Lower leg skin (tissue), 3 donors: ENCODE measurements around the gene IMPDH1.

Experiments used
- CTCF ChIP-seq, 3 donors: fragments of 450-650 bp; IDR thresholded peaks; one replicate each; pipeline ENCODE4 v1.5.1; 2016; ENCODE audit warnings: antibody characterized with exemption in 3 of 3, mild to moderate bottlenecking in 3 of 3, moderate library complexity in 2 of 3
- POLR2A ChIP-seq, 2 donors: fragments of 450-650 bp; IDR thresholded peaks; one replicate each; pipeline ENCODE4 v1.6.1; 2016 to 2017; ENCODE audit warnings: antibody characterized with exemption in 2 of 2, mild to moderate bottlenecking in 1 of 2, moderate library complexity in 1 of 2

GRCh38 chr7:128452552-128452951 lies 42.8 kb upstream of the IMPDH1 start:
- TF ChIP-seq CTCF (IDR thresholded peaks at IDR 0.05) (no peak), POLR2A (IDR thresholded peaks at IDR 0.05) (no peak)
